Measurements from ENCODE around the gene ABCF3.

DNA sequence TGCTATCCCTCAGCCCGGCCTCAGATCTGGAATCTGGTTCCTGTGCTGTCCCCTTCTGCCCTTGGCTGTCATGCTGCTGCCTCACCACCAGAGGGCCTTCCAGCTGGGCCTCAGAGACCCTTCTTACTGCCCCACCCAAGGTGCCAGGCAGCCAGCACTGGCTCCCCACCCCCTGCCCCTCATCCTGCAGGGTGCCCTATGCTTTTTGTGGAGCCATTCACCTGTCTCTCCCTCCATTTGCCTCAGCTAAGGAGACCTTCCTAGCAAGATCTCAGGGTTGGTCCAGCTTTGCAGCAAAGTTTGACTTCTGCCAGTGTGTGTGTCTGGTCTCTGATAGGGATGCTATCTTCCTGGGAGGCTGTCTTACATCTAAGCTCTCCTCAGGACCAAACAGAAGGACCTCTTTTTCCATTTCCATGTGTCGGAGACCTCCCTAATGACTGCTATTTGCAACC is 41.5 kb downstream of the ABCF3 start:
- TF ChIP-seq, protein P1, sequence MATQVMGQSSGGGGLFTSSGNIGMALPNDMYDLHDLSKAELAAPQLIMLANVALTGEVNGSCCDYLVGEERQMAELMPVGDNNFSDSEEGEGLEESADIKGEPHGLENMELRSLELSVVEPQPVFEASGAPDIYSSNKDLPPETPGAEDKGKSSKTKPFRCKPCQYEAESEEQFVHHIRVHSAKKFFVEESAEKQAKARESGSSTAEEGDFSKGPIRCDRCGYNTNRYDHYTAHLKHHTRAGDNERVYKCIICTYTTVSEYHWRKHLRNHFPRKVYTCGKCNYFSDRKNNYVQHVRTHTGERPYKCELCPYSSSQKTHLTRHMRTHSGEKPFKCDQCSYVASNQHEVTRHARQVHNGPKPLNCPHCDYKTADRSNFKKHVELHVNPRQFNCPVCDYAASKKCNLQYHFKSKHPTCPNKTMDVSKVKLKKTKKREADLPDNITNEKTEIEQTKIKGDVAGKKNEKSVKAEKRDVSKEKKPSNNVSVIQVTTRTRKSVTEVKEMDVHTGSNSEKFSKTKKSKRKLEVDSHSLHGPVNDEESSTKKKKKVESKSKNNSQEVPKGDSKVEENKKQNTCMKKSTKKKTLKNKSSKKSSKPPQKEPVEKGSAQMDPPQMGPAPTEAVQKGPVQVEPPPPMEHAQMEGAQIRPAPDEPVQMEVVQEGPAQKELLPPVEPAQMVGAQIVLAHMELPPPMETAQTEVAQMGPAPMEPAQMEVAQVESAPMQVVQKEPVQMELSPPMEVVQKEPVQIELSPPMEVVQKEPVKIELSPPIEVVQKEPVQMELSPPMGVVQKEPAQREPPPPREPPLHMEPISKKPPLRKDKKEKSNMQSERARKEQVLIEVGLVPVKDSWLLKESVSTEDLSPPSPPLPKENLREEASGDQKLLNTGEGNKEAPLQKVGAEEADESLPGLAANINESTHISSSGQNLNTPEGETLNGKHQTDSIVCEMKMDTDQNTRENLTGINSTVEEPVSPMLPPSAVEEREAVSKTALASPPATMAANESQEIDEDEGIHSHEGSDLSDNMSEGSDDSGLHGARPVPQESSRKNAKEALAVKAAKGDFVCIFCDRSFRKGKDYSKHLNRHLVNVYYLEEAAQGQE (tag by site-specific recombination; IDR thresholded peaks at IDR 0.05): no peak
- no peak for TF ChIP-seq GFI1B (tag by site-specific recombination; IDR thresholded peaks at IDR 0.05)
- TF ChIP-seq SP2 (tag by site-specific recombination; IDR thresholded peaks at IDR 0.05): no peak
- no peak for TF ChIP-seq ZFP37 (tag by site-specific recombination; IDR thresholded peaks at IDR 0.05)
- TF ChIP-seq MYNN (tag by site-specific recombination; IDR thresholded peaks at IDR 0.05; ENCODE audit: borderline replicate concordance): no peak
- TF ChIP-seq, protein P2, sequence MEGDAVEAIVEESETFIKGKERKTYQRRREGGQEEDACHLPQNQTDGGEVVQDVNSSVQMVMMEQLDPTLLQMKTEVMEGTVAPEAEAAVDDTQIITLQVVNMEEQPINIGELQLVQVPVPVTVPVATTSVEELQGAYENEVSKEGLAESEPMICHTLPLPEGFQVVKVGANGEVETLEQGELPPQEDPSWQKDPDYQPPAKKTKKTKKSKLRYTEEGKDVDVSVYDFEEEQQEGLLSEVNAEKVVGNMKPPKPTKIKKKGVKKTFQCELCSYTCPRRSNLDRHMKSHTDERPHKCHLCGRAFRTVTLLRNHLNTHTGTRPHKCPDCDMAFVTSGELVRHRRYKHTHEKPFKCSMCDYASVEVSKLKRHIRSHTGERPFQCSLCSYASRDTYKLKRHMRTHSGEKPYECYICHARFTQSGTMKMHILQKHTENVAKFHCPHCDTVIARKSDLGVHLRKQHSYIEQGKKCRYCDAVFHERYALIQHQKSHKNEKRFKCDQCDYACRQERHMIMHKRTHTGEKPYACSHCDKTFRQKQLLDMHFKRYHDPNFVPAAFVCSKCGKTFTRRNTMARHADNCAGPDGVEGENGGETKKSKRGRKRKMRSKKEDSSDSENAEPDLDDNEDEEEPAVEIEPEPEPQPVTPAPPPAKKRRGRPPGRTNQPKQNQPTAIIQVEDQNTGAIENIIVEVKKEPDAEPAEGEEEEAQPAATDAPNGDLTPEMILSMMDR (tag by site-specific recombination; IDR thresholded peaks at IDR 0.05): no peak
- TF ChIP-seq, protein P3, sequence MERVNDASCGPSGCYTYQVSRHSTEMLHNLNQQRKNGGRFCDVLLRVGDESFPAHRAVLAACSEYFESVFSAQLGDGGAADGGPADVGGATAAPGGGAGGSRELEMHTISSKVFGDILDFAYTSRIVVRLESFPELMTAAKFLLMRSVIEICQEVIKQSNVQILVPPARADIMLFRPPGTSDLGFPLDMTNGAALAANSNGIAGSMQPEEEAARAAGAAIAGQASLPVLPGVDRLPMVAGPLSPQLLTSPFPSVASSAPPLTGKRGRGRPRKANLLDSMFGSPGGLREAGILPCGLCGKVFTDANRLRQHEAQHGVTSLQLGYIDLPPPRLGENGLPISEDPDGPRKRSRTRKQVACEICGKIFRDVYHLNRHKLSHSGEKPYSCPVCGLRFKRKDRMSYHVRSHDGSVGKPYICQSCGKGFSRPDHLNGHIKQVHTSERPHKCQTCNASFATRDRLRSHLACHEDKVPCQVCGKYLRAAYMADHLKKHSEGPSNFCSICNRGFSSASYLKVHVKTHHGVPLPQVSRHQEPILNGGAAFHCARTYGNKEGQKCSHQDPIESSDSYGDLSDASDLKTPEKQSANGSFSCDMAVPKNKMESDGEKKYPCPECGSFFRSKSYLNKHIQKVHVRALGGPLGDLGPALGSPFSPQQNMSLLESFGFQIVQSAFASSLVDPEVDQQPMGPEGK (tag by site-specific recombination; IDR thresholded peaks at IDR 0.05): no peak; the same call in 1 of the 2 replicates
